ENCODE results near the gene OR52K2.

Gene OR52K2

DNA sequence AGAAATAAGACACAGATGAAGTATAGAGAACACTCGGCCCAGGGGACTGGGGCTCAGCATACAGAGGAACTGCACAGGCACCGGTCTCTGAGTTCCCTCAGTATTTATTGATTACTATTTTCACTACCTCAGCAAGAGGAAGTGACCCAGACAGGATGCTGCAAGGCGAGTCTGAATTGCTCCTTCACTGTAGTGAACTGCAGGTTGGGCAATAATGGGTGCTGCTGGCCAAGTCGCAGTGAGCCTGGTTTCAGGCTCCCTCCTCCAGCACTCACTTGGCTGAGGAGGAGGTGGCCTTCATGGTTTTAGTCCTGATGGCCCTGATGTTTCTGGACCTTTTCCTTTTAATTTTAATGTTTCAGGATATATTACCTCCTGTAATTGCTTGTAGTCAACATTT is 10.4 kb downstream of the OR52K2 start:
- TF ChIP-seq TAF1 (IDR thresholded peaks at IDR 0.05; ENCODE audit: borderline replicate concordance, low read depth, low read length), result no peak
- TF ChIP-seq POLR2AphosphoS5 (IDR thresholded peaks at IDR 0.05; ENCODE audit: low read depth, low read length), result no peak
- no peak for TF ChIP-seq POLR2A (IDR thresholded peaks at IDR 0.05; ENCODE audit: low read depth, low read length)
- DNase-seq (ENCODE audit: insufficient read length) (no peak), FAIRE-seq (peak; percentile 24)

DNA sequence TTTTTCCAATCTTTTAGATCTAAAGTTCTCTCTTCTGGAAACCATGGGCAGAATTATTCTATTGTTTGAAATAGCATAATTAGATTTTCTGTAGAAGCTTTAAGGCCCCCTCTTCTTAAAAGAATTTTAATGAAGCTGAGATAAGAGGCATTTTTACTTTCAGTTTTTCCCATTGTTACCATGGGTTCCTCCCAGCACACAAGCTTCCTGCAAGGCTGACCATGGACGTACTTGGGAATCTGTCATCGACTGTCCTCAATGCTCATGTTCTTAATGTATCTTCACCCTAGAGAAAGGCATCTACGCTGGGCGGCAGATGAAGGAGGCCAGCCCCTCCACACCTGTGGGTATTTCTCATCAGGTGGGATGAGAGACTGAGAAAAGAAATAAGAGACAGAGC is 11.1 kb downstream of the OR52K2 start:
- FAIRE-seq, result no peak
- DNase-seq (ENCODE audit: insufficient read length), result no peak
- TF ChIP-seq POLR2A (IDR thresholded peaks at IDR 0.05; ENCODE audit: low read depth, low read length) (no peak), POLR2AphosphoS5 (IDR thresholded peaks at IDR 0.05; ENCODE audit: low read depth, low read length) (no peak), TAF1 (IDR thresholded peaks at IDR 0.05; ENCODE audit: borderline replicate concordance, low read depth, low read length) (no peak)

DNA sequence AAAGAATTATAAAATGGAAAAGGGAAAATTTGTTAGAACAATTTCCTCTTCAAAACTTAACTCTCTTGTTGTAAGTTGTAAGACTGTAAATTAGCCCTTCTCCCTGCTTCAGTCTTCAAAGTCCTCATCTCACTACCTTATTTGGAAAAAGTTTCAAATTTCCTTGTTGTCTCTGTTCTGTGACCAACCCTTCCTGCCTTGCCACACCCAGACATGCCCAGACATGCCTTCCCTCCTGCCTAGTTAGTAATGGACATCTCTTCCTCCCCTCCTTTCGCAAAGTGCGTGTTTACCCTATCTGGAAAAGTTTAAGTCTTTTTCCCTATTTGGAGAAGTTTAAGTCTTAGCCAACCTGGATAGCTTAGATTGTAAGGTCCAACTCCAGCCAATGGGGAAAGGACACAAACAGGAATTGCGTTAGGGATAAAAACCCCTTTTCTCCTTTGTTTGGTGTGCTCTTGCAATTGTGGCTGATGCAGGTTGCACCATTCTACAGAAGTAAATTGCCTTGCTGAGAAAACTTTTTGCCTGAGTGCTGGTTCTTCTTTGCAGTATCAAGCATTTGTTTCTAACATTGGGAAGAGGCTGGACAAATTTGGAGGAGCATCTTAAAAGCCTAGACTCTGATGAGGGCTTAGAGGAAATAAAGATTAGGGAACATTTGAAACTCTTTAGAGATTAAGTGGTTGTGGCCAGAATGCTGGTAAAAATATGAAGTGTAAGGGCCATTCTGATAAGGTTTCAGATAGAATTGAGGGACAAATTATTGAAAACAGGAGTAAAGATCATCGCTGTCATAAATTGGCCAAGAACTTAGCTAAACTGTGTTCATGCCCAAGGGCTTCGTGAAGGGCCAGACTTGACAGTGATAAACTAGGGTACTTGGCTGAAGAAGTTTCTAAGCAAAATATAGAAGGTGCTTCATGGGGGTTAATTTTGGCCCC is 15.4 kb downstream of the OR52K2 start:
- FAIRE-seq (peak; percentile 9), DNase-seq (ENCODE audit: insufficient read length) (no peak)

DNA sequence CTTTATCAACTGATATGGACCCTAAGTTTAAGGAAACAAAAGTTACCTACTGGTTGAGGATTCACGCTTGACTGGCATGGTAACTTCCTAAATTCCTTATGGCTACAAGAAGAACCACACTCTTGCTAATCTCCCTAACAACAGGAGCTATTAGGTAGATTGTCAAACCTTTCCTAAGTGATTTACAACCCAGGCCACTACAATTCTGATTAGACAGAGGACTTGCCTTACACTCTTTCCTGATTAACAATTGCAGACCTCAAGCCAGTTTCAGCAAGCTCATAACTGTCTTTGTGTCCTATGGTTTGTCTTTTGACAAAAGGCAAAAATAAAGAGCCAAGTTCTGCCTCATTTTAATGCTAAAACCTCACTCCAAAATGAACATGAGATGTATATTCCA is 16.3 kb downstream of the OR52K2 start:
- DNase-seq (ENCODE audit: insufficient read length), result no peak
- TF ChIP-seq TAF1 (IDR thresholded peaks at IDR 0.05; ENCODE audit: borderline replicate concordance, low read depth, low read length), result no peak
- no peak for TF ChIP-seq POLR2A (IDR thresholded peaks at IDR 0.05; ENCODE audit: low read depth, low read length)
- no peak for TF ChIP-seq POLR2AphosphoS5 (IDR thresholded peaks at IDR 0.05; ENCODE audit: low read depth, low read length)
- FAIRE-seq, result no peak

More for the DNA sequence above, 15.4 kb downstream of the OR52K2 start:
- TF ChIP-seq POLR2AphosphoS5 (IDR thresholded peaks at IDR 0.05; ENCODE audit: low read depth, low read length), result no peak
- TF ChIP-seq POLR2A (IDR thresholded peaks at IDR 0.05; ENCODE audit: low read depth, low read length), result no peak
- no peak for TF ChIP-seq TAF1 (IDR thresholded peaks at IDR 0.05; ENCODE audit: borderline replicate concordance, low read depth, low read length)

- TF ChIP-seq POLR2AphosphoS5 (IDR thresholded peaks at IDR 0.05; ENCODE audit: low read depth, low read length) (no peak), POLR2A (IDR thresholded peaks at IDR 0.05; ENCODE audit: low read depth, low read length) (no peak), TAF1 (IDR thresholded peaks at IDR 0.05; ENCODE audit: borderline replicate concordance, low read depth, low read length) (no peak)
- no peak for DNase-seq (ENCODE audit: insufficient read length)
- no peak for FAIRE-seq
Observed at GRCh38 chr11:4466131-4466870, 17.2 kb downstream of the OR52K2 start.

DNA sequence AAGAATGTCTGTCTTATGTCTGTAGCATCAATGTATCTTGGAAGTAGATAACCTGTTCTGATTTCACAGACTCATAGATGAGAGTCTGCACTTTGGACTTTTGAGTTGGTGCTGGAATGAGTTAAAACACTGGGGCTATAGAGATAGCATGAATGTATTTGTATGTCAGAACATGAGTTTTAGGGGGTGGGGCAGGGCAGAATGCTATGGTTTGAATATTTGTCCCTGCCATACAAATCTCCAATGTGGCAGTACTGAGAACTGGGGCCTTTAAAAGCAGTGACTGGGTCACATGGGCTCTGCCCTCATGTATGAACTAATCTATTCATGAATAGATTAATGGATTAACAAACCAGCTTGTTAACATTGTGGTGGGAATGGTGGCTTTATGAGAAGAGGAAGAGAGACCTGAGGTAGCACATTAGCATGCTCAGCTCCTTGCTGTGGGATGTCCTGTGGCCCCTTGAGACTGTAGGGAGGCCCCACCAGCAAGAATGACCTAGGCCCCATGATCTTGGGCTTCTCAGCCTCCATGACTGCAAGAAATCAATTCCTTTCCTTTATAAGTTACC is 17.9 kb downstream of the OR52K2 start:
- FAIRE-seq, result no peak
- no peak for DNase-seq (ENCODE audit: insufficient read length)
- TF ChIP-seq POLR2A (IDR thresholded peaks at IDR 0.05; ENCODE audit: low read depth, low read length), result no peak

- no peak for DNase-seq (ENCODE audit: insufficient read length)
- TF ChIP-seq POLR2A (IDR thresholded peaks at IDR 0.05; ENCODE audit: low read depth, low read length), result no peak
- no peak for FAIRE-seq
Observed at GRCh38 chr11:4467811-4468606, 18.9 kb downstream of the OR52K2 start.

DNA sequence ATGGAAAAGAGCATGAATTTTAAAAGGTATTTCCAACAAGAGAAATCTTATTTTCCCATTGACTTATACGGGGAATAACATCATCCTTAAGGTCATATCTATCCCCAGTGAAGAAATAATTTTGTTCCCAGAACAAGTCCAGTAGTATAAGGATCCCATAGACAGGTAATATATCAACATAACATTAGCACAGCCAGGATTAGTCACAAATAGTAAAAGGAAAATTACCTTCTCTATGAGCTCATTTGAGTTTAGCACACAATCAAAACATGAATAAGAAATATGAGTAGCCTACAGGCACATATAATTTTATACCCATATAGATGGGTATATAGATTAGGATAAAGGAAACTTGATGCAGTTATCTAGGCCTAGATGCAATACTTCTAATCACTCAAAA is 30.5 kb downstream of the OR52K2 start:
- DNase-seq (ENCODE audit: insufficient read length) (no peak), FAIRE-seq (no peak)
- TF ChIP-seq TAF1 (IDR thresholded peaks at IDR 0.05; ENCODE audit: borderline replicate concordance, low read depth, low read length) (no peak), POLR2A (IDR thresholded peaks at IDR 0.05; ENCODE audit: low read depth, low read length) (no peak), POLR2AphosphoS5 (IDR thresholded peaks at IDR 0.05; ENCODE audit: low read depth, low read length) (no peak)

DNA sequence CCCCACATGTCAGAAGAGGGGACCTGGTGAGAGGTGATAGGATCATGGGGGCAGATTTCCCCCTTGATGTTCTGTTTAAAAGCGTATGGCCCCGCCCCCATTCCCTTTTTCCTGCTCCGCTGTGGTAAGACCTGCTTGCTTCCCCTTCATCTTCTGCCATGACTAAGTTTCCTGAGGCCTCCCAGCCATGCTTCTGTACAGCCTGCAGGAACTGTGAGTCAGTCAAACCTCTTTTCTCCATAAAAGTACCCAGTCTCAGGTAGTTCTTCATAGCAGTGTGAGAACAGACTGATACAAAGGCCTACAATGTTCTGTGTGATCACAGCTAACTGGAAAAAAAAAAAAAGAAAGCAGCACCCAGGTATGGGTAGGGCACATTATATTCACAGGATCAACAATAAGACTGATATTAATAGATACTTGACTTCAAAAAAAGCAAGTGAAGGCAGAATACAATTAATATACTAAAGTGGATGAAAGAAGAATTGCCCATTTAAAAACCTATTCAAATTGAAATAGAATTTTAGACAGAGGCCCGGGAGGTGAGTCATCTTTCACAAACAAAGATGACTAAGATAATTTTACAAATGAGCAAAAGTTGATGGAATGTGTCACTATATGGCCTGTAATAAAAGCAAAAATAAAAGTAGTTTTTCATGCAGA is 31.6 kb downstream of the OR52K2 start:
- FAIRE-seq (no peak), DNase-seq (ENCODE audit: insufficient read length) (no peak)
- TF ChIP-seq POLR2A (IDR thresholded peaks at IDR 0.05; ENCODE audit: low read depth, low read length), result no peak
- no peak for TF ChIP-seq POLR2AphosphoS5 (IDR thresholded peaks at IDR 0.05; ENCODE audit: low read depth, low read length)
- TF ChIP-seq TAF1 (IDR thresholded peaks at IDR 0.05; ENCODE audit: borderline replicate concordance, low read depth, low read length), result no peak

DNA sequence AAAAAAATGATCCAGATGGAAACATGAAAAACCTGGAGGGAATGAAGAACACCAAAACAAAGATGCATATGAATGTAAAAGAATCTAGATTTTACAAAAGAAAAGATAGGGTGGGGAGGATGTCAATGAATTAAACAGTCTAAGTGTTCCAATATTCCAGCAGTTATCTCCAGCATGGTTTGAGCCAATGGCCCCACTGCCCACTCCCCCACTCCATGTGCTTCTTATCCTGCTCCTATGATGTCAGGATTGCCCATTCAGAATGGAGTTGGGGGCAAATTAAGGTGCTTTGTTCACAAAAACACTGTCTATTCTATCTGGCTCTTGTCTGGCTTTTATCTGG is 32.1 kb downstream of the OR52K2 start:
- no peak for FAIRE-seq
- DNase-seq (ENCODE audit: insufficient read length), result no peak
- TF ChIP-seq TAF1 (IDR thresholded peaks at IDR 0.05; ENCODE audit: borderline replicate concordance, low read depth, low read length) (no peak), POLR2AphosphoS5 (IDR thresholded peaks at IDR 0.05; ENCODE audit: low read depth, low read length) (no peak), POLR2A (IDR thresholded peaks at IDR 0.05; ENCODE audit: low read depth, low read length) (no peak)

DNA sequence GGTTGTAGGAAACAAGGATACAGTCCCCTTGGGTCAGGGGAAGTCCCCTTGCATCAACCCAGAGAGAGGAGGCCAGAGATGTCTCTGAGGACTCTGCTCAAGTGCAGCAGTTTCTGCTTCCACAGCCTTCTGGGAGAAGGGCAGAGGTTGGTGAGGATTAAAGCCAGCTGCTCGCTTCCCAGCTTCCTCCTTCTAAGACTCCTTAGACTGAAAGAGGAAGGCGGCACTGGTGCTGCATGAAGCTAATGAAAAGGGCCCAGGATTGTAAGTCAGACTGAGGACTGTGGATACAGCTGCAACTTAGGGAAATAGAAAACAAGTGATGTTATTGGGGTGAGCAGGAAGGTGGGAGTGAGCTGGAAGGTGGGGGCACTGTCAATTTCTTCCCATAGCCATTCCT is 33.4 kb downstream of the OR52K2 start, which contains the start of gene OR52K1:
Gene OR52K1 (plus strand): TSS at position 202 of the 400 bp plus-strand sequence. CDS start 6,255 bp downstream, outside the sequence.
- no peak for TF ChIP-seq POLR2AphosphoS5 (IDR thresholded peaks at IDR 0.05; ENCODE audit: low read depth, low read length)
- DNase-seq (ENCODE audit: insufficient read length) (no peak), FAIRE-seq (no peak)
